ENCODE results near the gene AUTS2.

Gene AUTS2

GRCh38 chr7:70415179-70415972 lies 817.1 kb downstream of the AUTS2 start:
- TF ChIP-seq CTCF (IDR thresholded peaks at IDR 0.05; ENCODE audit: insufficient read depth, low read depth, low read length, missing control alignments) = no peak
- peak; percentile 13 for DNase-seq (ENCODE audit: low read depth)
- H3K4me3 ChIP-seq (ENCODE audit: low read depth, low read length) = no peak overlapping the region

GRCh38 chr7:70416347-70416985 lies 818.2 kb downstream of the AUTS2 start:
- no peak overlapping the region for H3K4me3 ChIP-seq (ENCODE audit: low read depth, low read length)
- DNase-seq (ENCODE audit: low read depth) = no peak
- no peak for TF ChIP-seq CTCF (IDR thresholded peaks at IDR 0.05; ENCODE audit: insufficient read depth, low read depth, low read length, missing control alignments)

GRCh38 chr7:70416986-70417655 lies 818.8 kb downstream of the AUTS2 start:
- no peak for TF ChIP-seq CTCF (IDR thresholded peaks at IDR 0.05; ENCODE audit: insufficient read depth, low read depth, low read length, missing control alignments)
- no peak overlapping the region for H3K4me3 ChIP-seq (ENCODE audit: low read depth, low read length)
- no peak for DNase-seq (ENCODE audit: low read depth)

- no peak for TF ChIP-seq CTCF (IDR thresholded peaks at IDR 0.05; ENCODE audit: insufficient read depth, low read depth, low read length, missing control alignments)
- no peak for DNase-seq (ENCODE audit: low read depth)
- no peak overlapping the region for H3K4me3 ChIP-seq (ENCODE audit: low read depth, low read length)
These were observed 821.5 kb downstream of the AUTS2 start for GRCh38 chr7:70419526-70420380.

GRCh38 chr7:70420381-70420662 lies 822.0 kb downstream of the AUTS2 start:
- no peak for TF ChIP-seq CTCF (IDR thresholded peaks at IDR 0.05; ENCODE audit: insufficient read depth, low read depth, low read length, missing control alignments)
- no peak overlapping the region for H3K4me3 ChIP-seq (ENCODE audit: low read depth, low read length)
- DNase-seq (ENCODE audit: low read depth) = no peak

- no peak for TF ChIP-seq CTCF (IDR thresholded peaks at IDR 0.05; ENCODE audit: insufficient read depth, low read depth, low read length, missing control alignments)
- H3K4me3 ChIP-seq (ENCODE audit: low read depth, low read length) = no peak overlapping the region
- DNase-seq (ENCODE audit: low read depth) = no peak
These were observed 823.0 kb downstream of the AUTS2 start for GRCh38 chr7:70421319-70421718.
